GM19351 (cell line): ENCODE results near the gene LINC00237.

Source experiments
- ATAC-seq: cut with Tn5 transposase; IDR thresholded peaks from one replicate; pipeline ENCODE4 v1.9.1; 2021; ENCODE audit warnings: mild to moderate bottlenecking, moderate library complexity; ENCODE audit not compliant: unreplicated experiment

LINC00237 gene

GRCh38 chr20:21125849-21126580, 19.9 kb upstream of the LINC00237 start, which contains the start of gene KIZ:
Gene KIZ (plus strand): TSS chr20:21126082. CDS start chr20:21126116, 34 bp downstream.
- ATAC-seq: peak; percentile 94

DNA sequence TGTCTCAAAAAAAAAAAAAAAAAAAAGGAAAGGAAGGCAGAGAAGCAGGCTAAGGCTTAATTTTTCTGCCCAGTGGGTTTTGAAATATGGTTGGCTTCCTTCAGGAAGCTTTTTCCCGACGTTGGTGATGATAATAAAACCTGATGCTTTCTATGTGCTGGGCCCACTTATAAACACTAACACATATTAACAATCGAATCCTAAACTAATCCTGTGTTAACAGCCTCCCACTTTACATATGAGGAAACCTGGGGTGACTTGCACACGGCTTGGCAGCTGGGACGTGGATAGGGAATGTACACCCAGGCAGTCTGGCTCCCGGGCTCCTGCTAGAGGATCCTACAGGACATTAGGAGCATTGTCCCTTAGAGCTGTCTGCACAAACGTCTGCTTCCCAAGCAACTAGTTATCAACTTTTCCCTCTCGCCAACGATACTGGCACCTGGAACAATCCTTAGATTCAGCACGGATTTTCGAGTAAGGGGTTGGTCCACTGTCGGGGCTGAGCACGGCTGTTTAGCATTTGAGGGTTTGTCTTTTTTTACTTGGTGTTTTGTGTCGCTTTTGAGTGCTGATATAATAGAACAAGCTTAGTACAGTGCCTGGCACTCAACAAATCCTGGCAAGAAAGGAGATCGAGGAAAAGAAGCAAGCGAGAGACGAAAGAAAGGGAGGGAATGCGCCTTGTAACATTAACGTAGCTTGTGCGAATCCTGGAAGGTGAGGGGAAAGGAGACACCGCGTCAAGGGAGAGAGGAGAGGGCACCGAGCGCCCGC, 19.1 kb upstream of the LINC00237 start:
- peak; percentile 28 for ATAC-seq

- no peak for ATAC-seq
Measured at GRCh38 chr20:21124190-21124589, 18.0 kb upstream of the LINC00237 start.

- no peak for ATAC-seq
Measured at GRCh38 chr20:21118782-21119181, 12.6 kb upstream of the LINC00237 start.

DNA sequence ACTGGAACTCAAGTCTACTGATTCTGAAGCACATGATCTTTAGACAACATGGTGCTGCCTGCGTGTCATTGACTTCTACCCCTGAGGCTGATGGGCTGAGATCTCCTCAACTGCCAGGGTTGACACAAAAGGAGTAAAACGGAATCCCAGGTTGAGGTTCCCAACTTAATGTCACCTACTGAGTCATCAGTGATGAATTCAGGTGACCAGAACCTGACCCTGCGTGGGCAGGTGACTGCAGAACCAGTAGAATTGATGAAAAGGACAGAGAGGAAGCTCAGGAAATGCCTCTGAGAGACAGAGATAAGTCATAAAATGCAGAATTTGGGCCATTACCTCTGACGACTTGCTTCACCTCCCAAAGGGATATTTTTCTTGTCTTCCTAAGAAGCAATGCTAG, 12.0 kb upstream of the LINC00237 start:
- ATAC-seq: no peak

GRCh38 chr20:21117521-21117920, 11.4 kb upstream of the LINC00237 start:
- no peak for ATAC-seq

- no peak for ATAC-seq
Measured at GRCh38 chr20:21114584-21114983, 8.4 kb upstream of the LINC00237 start.

DNA sequence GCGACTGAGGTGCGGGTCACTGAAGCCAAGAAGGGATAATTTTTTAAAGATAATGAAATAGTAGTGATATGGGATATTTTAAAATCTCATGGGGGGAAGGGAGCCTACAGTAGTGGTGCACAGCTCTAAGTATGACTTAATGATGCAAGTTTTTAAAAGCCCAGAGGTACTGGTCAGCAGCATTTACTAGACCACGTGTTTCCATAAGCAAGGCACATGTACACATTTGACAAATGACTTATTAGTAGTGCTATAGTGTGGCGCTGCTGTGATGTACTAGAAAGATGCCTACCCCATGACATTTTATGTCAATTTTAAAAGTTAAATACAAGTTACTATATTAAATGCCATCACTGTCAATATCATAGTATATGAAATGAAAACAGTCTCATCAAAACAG, 7.5 kb upstream of the LINC00237 start:
- ATAC-seq: no peak

- ATAC-seq: no peak
Measured at GRCh38 chr20:21111416-21111815, 5.3 kb upstream of the LINC00237 start.

DNA sequence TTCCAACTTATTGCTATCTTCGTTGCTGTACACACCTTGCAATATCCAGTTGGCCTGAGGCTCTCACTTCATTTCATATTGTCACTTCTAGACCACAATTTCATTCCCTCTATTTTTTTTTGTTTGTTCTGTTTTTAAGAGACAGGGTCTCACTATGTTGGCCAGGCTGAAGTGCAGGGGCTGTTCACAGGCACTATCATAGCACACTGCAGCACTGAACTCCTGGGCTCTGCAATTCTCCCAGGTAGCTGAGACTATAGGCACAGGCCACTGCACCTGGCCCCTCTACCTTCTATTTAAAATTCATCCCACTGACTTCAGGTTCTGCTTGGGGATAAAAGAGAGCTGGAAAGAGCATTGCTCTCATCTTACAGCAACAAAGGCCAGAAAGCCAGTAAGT, 4.7 kb upstream of the LINC00237 start:
- ATAC-seq: no peak

DNA sequence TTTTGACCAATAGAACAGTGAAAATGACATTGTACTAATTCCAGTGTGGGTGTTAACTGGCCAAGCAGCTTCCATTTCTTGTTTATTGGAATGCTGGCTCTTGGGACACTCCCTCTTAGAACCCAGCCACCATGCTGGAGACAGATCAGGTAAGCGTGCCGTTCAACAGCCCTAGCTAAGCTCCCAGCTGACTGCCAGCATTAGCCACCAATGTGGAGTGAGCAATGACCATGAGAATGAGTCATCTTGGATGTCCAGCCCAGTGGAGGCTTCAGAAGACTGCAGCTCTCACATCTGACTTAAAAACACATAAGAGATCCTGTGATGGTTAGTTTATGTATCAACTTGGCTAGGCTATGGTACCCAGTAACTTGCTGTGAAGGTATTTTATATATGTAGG, 3.0 kb upstream of the LINC00237 start:
- no peak for ATAC-seq

DNA sequence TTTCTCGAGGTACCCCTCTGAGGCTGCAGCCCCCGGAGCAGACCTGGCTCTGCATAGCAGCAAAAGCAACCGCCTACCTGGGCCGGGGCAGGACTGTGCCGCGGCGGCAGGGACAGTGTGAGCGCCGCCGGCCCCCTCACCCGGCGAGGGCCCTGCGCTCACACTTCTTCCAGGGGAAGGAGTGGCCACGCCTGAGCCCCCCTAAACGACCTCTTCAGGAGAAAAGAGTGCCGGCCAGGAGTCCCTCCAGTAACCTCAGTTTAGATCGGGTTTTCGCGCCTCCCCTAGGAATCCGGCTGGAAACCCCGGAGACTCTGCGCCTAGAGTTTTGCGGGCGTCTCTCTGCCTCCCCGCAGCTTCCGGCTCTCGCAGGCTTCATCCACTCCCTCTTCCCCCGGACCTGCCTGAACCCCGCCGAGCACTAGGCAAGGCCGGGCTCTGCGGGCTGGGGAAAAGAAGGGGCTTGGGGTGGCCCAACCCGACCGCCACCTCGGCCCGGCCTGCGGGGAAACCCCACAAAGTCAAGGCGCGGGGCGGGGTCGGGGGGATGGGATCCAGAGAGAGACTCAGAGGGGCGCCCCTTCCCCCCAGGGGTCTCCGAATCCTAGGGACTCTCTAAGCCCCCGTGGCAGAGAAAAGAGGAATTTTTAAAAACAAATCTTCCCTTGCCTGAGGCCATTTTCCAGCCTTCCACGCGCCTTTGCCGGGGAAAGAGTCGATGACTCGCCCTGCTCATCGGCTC, 558 bp downstream of the LINC00237 start:
- ATAC-seq: no peak

GRCh38 chr20:21104921-21105320, 1.2 kb downstream of the LINC00237 start:
- no peak for ATAC-seq

- ATAC-seq: no peak
Measured at GRCh38 chr20:21104466-21104761, 1.7 kb downstream of the LINC00237 start.

- ATAC-seq: no peak
Measured at GRCh38 chr20:21103582-21104465, 2.3 kb downstream of the LINC00237 start.

- no peak for ATAC-seq
Measured at GRCh38 chr20:21102603-21103311, 3.4 kb downstream of the LINC00237 start.

GRCh38 chr20:21101932-21102575, 4.1 kb downstream of the LINC00237 start:
- no peak for ATAC-seq

- ATAC-seq: no peak
Measured at GRCh38 chr20:21101453-21101931, 4.7 kb downstream of the LINC00237 start.
